Measurements from ENCODE around the gene C2CD2.

GRCh38 chr21:41864311-41865001 lies 89.4 kb downstream of the C2CD2 start:
- TF ChIP-seq CTCF (IDR thresholded peaks at IDR 0.05; ENCODE audit: low read depth, low read length) (no peak), EZH2phosphoT487 (IDR thresholded peaks at IDR 0.05; ENCODE audit: low read depth) (no peak)
